Hematopoietic multipotent progenitor cell treated with erythropoietin and hydrocortisone succinate and interleukin-3 and kit ligand, for 8 days (in vitro differentiated cells): Measurements from ENCODE around the gene FAT3.

Source experiments
- DNase-seq: peaks from one replicate; pipeline ENCODE4 v3.0.0-alpha.2; 2015

Gene FAT3

GRCh38 chr11:92224407-92225124, at the start of gene FAT3:
TSS of gene FAT3 (plus strand) at chr11:92224818. CDS start at chr11:92352113, 127,295 bp downstream.
- no peak for DNase-seq

DNA sequence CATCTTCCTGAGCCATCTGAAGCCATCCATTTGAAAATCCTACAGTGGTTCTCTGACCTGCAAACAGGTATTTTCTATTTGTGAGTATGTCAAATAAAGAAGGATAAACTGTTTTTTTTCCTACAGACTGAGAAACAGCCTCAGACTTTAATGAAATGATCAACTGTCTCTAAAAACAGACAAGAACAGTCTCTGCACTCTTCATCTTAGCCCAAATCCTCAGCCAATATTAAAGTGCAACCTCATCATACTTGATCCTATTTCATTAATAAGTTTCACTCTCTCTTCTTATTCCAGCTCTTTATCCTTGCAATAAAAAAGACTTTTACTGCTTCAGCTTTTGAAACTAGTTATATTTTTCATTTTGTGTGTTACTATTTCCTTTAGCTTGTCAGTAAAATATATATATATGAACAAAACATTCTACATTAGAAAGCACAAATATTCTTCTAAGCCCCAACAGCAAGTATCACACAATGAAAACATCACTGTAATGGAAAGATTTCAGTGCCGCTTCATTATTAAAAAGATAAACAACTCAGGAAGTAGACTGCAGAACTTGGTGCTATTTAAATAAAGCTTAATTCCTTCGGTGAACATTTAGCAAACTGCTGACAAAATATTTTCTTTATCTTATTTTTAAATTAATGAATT, 45.5 kb upstream of the FAT3 start:
- DNase-seq, result no peak

DNA sequence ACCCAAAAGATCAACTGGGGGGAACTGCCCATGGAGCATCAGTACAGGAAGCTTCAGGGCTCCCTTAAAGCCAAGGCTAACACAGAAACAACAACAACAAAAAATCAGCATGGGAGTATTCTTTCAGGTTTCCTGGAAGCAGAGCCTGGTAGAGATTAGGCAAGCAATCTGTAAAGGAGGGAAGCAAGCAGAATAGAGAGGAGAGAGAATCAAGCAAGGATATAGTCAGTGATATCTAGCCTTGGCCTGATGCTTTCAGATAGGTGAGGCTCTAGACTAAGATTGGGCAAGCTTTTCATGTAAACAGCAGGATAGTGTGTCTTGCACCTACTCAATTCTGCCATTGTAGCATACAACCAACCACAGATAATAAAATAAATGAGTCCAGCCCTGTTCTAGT, 44.4 kb upstream of the FAT3 start:
- DNase-seq, result no peak

- DNase-seq, result no peak
These were observed 43.9 kb upstream of the FAT3 start for GRCh38 chr11:92180664-92181251.

DNA sequence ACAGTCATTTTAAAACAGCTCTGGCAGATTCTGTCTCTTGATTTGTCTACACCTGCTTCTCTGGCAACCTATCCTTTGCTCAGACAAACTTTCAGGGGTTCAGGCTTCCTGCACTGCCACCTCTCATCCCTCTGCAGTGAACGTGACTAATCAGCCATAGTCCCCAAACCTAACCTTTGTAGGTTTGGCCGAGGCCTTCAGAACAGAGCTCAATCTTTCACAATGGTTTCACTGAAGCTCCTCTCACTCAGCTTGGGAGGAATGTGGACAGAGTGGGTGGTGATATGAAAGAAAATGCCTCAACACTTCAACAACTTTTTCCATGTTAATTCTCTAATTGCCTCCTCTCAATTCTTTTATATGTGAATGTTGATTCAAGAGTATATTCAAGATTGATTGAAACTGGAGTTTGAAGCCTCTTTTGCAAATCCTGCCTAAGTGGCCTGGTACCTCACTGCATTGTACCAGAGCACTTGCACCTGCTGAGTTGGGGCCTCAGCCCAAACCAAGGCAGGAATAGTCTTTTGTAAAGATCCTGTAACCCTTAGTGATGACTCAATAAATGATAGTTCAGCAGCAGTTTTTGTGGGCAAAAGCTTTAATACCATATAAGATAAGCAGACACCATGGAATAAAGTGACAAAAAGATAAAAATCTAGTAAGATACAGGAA, 33.9 kb upstream of the FAT3 start:
- no peak for DNase-seq

GRCh38 chr11:92192141-92192540, 32.5 kb upstream of the FAT3 start:
- DNase-seq, result no peak

DNA sequence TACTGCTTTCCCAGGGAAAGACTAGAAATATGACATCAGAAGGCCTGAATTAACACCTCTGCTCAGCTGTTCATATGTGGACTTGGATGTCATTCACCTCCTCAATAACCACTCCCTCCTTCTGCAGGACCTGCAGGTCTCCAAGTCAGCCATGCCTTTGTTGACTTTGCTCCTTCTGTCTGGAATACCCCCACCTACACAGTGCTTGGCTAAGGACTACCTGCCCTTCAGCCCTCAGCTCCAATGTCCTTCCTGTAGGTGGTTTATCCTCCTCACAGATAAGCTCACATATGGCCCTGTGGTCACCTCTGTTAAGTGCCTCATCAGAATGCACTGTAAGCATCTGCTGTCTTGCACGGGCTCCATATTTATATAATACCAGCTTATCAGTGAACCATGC, 26.4 kb upstream of the FAT3 start:
- DNase-seq, result no peak

GRCh38 chr11:92199991-92200390, 24.6 kb upstream of the FAT3 start:
- DNase-seq, result no peak

DNA sequence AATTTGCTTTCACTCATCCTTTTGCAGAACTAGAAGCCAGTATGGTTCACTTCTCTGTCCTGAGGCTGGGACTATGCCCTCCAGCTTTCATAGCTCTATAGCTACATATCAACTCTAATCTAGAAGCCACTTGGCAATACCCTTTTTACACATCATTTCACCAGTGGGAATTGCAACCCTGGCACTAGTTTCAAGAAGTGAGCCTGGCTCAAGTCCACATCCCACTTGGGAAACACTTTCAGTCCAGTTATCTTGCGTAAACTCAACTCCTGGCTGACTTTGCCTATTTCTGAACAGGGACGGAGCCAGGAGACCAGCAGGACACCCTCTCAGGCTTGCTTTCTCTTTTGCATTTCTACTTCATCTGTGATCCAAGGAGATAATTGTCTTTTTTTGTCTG, 19.9 kb upstream of the FAT3 start:
- no peak for DNase-seq

GRCh38 chr11:92206441-92206840, 18.2 kb upstream of the FAT3 start:
- no peak for DNase-seq

GRCh38 chr11:92211576-92212167, 12.9 kb upstream of the FAT3 start:
- no peak for DNase-seq

DNA sequence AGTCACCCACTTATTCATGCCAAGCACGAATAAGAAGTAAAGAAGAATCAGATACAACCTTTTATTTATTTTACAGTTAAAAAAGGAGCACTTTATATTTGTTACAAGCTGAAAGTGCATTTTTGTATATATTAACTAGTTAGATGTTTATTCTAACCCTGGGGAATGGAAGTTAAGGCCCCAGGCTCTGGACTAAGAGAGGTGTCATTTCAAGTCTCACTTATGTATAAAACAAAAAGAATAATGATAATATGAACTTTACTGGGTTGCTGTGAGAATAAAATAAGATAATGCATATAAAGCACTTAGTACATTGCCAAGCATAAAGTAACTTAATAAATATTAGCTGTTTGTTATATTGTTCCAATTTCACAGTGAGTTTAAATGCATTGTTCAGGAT, 12.1 kb upstream of the FAT3 start:
- DNase-seq, result no peak

DNA sequence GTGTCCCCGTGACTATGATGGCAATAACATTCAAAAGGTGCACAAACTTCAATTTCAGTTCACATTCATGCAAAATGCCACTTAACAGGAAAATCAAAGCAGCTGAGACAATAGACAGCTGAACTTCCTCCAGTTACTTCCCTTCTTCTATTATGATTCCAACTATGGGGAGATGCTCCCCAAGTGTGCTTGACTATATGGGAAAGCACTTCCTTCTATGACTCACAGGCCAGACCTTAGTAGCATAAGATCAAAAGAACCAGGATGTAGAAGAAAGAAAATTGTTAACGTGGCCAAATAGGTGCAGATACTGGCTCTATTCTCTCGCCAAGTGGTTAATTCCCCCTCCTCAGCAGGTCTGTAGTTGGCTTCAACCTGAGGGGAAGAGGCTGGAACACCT, 7.8 kb upstream of the FAT3 start:
- DNase-seq, result no peak

GRCh38 chr11:92219476-92219875, 5.1 kb upstream of the FAT3 start:
- DNase-seq, result no peak

DNA sequence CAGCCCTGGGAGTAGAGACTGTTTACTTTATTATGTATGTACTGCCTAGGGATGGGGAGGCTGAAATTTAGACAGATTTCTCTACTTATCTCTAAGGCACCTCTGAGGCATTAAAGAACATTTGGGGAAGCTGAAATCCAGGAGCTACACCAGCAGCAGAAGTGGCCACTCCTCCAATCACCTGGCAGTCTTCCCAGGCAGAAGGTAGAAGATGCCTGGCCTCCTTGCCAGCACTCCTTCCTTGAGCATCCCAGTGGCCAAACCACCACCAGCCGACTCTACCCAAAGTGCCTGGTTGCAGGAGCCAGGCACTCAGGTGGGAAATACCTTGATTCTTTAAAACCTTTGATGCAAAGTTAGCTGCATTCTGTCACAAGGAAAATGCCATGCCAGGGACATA, 1.9 kb upstream of the FAT3 start:
- no peak for DNase-seq

GRCh38 chr11:92224054-92224406, 588 bp upstream of the FAT3 start:
- no peak for DNase-seq

- no peak for DNase-seq
These were observed 528 bp downstream of the FAT3 start for GRCh38 chr11:92225125-92225567.

- no peak for DNase-seq
These were observed 1.1 kb downstream of the FAT3 start for GRCh38 chr11:92225568-92226330.

DNA sequence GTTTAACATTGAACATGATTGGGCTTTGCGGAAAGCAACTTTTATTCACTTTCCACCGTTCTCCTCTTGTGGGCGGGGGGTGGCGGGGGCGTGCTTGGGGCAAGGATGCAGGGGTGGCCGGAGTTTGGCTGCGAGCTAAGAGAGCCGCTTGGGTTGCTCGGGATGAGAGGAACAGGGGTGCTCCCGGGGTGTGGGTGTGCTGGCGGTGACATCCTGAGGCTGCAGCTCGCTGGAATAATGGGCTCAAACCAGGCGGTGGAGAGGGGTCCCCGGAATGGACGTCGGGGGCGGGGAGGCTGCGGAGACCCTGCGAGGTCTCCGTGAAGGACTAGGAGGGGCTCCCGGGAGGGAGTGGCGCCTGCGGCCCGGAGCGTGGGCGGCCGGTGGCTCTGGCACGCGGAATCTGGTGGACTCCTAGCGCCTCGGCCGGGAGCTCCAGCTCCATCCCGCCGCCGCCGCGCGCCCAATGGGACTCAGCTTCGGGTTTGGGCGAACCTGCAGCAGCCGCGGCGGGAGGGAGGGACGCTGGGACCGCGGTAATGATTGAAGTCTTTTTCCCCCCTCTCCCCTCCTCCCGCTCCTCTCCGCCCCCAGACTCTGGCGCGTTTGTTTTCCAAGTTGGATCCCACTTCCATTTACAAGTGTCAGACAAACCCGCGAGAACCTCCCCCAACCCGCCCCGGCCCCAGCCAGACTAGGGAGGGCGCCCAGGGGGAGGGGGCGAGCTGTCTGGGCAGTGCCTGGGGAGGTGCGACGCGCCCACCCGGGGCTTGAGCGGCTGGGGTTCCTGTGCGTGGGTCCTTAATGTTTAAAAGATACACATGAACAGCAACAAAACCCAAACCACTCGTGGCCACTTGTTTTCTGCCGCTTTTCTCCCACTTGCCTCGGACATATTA, 2.0 kb downstream of the FAT3 start:
- no peak for DNase-seq

GRCh38 chr11:92227230-92227814, 2.7 kb downstream of the FAT3 start:
- no peak for DNase-seq
